ENCODE measurements around the gene PIK3CB. TPM values are rescaled to one million over a fixed set of nuclear protein-coding genes. Genes with fewer than 3 reads are reported as not detected.
A peak's percentile ranks its signal among the peaks of the same experiment; 100 is the strongest.
"Not testable (repeated sequence)": the region's sequence is repeated elsewhere in the genome, so short reads cannot be mapped to it uniquely, and the experiment has no call there.

PIK3CB gene
- total and polyA plus RNA-seq, 2 donors, result 11.7 to 20.2 TPM

GRCh38 chr3:138767498-138768104, 67.1 kb downstream of the PIK3CB start:
- peaks cover 13 to 20% of the 10 kb centered on the region in 2 donors for H3K9me3 ChIP-seq (ENCODE audit: control insufficient read depth in 2 of 2, insufficient read depth in 1 of 2, low read length in 1 of 2)
- DNase-seq (ENCODE audit: low read depth in 6 of 9, low spot score in 9 of 9), result no peak
- WGBS, result 98% methylated on average over 11 of the region's 11 CpGs

GRCh38 chr3:138761002-138761401, 73.7 kb downstream of the PIK3CB start:
- no peaks in the 10 kb centered on the region for H3K27me3 ChIP-seq (ENCODE audit: control insufficient read depth in 2 of 2, insufficient read depth in 1 of 2, low read length in 1 of 2)
- no peaks in the 10 kb centered on the region for H3K4me1 ChIP-seq (ENCODE audit: control insufficient read depth in 2 of 2, insufficient read depth in 2 of 2, low read length in 2 of 2)
- H3K4me3 ChIP-seq (ENCODE audit: low read length in 2 of 2), result no peak overlapping the region
- no peak overlapping the region for H3K27ac ChIP-seq (ENCODE audit: low read depth in 1 of 2, low read length in 1 of 2)
- H3K9me3 ChIP-seq (ENCODE audit: control insufficient read depth in 2 of 2, insufficient read depth in 1 of 2, low read length in 1 of 2), result no peaks in the 10 kb centered on the region
- 100% methylated on average over 2 of the region's 2 CpGs for WGBS
- no peak for DNase-seq (ENCODE audit: low read depth in 6 of 9, low spot score in 9 of 9)
- H3K36me3 ChIP-seq (ENCODE audit: control insufficient read depth in 2 of 2, insufficient read depth in 2 of 2, low read length in 1 of 2), result peaks cover 0 to 2% of the 10 kb centered on the region in 2 donors

More at GRCh38 chr3:138767498-138768104, 67.1 kb downstream of the PIK3CB start:
- no peaks in the 10 kb centered on the region for H3K4me1 ChIP-seq (ENCODE audit: control insufficient read depth in 2 of 2, insufficient read depth in 2 of 2, low read length in 2 of 2)
- H3K27me3 ChIP-seq (ENCODE audit: control insufficient read depth in 2 of 2, insufficient read depth in 1 of 2, low read length in 1 of 2), result no peaks in the 10 kb centered on the region
- H3K36me3 ChIP-seq (ENCODE audit: control insufficient read depth in 2 of 2, insufficient read depth in 2 of 2, low read length in 1 of 2), result peaks cover 9 to 18% of the 10 kb centered on the region in 2 donors
- H3K4me3 ChIP-seq (ENCODE audit: low read length in 2 of 2), result no peak overlapping the region
- H3K27ac ChIP-seq (ENCODE audit: low read depth in 1 of 2, low read length in 1 of 2), result no peak overlapping the region

- Histone ChIP-seq H3K27me3 (ENCODE audit: control insufficient read depth in 2 of 2, insufficient read depth in 1 of 2, low read length in 1 of 2) (no peaks in the 10 kb centered on the region), H3K36me3 (ENCODE audit: control insufficient read depth in 2 of 2, insufficient read depth in 2 of 2, low read length in 1 of 2) (peaks cover 4 to 8% of the 10 kb centered on the region in 2 donors), H3K4me1 (ENCODE audit: control insufficient read depth in 2 of 2, insufficient read depth in 2 of 2, low read length in 2 of 2) (no peaks in the 10 kb centered on the region), H3K4me3 (ENCODE audit: low read length in 2 of 2) (no peak overlapping the region), H3K9me3 (ENCODE audit: control insufficient read depth in 2 of 2, insufficient read depth in 1 of 2, low read length in 1 of 2) (peaks cover 0 to 3% of the 10 kb centered on the region in 2 donors), H3K27ac (ENCODE audit: low read depth in 1 of 2, low read length in 1 of 2) (no peak overlapping the region)
- WGBS, result 96% methylated on average over 2 of the region's 2 CpGs
- no peak for DNase-seq (ENCODE audit: low read depth in 6 of 9, low spot score in 9 of 9)
Observed at GRCh38 chr3:138748190-138748589, 86.5 kb downstream of the PIK3CB start.

- H3K27me3 ChIP-seq (ENCODE audit: control insufficient read depth in 2 of 2, insufficient read depth in 1 of 2, low read length in 1 of 2), result no peaks in the 10 kb centered on the region
- H3K4me3 ChIP-seq (ENCODE audit: low read length in 2 of 2), result no peak overlapping the region
- whole genome bisulfite sequencing, result 95% methylated on average over 1 of the region's 1 CpG
- no peaks in the 10 kb centered on the region for H3K4me1 ChIP-seq (ENCODE audit: control insufficient read depth in 2 of 2, insufficient read depth in 2 of 2, low read length in 2 of 2)
- no peak for DNase-seq (ENCODE audit: low read depth in 6 of 9, low spot score in 9 of 9)
- H3K9me3 ChIP-seq (ENCODE audit: control insufficient read depth in 2 of 2, insufficient read depth in 1 of 2, low read length in 1 of 2), result peaks cover 0 to 3% of the 10 kb centered on the region in 2 donors
- no peak overlapping the region for H3K27ac ChIP-seq (ENCODE audit: low read depth in 1 of 2, low read length in 1 of 2)
- peaks cover 4 to 8% of the 10 kb centered on the region in 2 donors for H3K36me3 ChIP-seq (ENCODE audit: control insufficient read depth in 2 of 2, insufficient read depth in 2 of 2, low read length in 1 of 2)
Observed at GRCh38 chr3:138747225-138747624, 87.5 kb downstream of the PIK3CB start.

- DNase-seq (ENCODE audit: low read depth in 6 of 9, low spot score in 9 of 9), result no peak
- peaks cover 9 to 12% of the 10 kb centered on the region in 2 donors for H3K36me3 ChIP-seq (ENCODE audit: control insufficient read depth in 2 of 2, insufficient read depth in 2 of 2, low read length in 1 of 2)
- H3K9me3 ChIP-seq (ENCODE audit: control insufficient read depth in 2 of 2, insufficient read depth in 1 of 2, low read length in 1 of 2), result no peaks in the 10 kb centered on the region
- no peaks in the 10 kb centered on the region for H3K27me3 ChIP-seq (ENCODE audit: control insufficient read depth in 2 of 2, insufficient read depth in 1 of 2, low read length in 1 of 2)
- no peaks in the 10 kb centered on the region for H3K4me1 ChIP-seq (ENCODE audit: control insufficient read depth in 2 of 2, insufficient read depth in 2 of 2, low read length in 2 of 2)
- H3K4me3 ChIP-seq (ENCODE audit: low read length in 2 of 2), result no peak overlapping the region
- H3K27ac ChIP-seq (ENCODE audit: low read depth in 1 of 2, low read length in 1 of 2), result no peak overlapping the region
- 93% methylated on average over 5 of the region's 5 CpGs for WGBS
Observed at GRCh38 chr3:138740072-138740471, 94.7 kb downstream of the PIK3CB start.

- Histone ChIP-seq H3K9me3 (ENCODE audit: control insufficient read depth in 2 of 2, insufficient read depth in 1 of 2, low read length in 1 of 2) (no peaks in the 10 kb centered on the region), H3K36me3 (ENCODE audit: control insufficient read depth in 2 of 2, insufficient read depth in 2 of 2, low read length in 1 of 2) (peaks cover 3% of the 10 kb centered on the region in 2 donors), H3K27me3 (ENCODE audit: control insufficient read depth in 2 of 2, insufficient read depth in 1 of 2, low read length in 1 of 2) (no peaks in the 10 kb centered on the region), H3K4me1 (ENCODE audit: control insufficient read depth in 2 of 2, insufficient read depth in 2 of 2, low read length in 2 of 2) (no peaks in the 10 kb centered on the region), H3K4me3 (ENCODE audit: low read length in 2 of 2) (no peak overlapping the region), H3K27ac (ENCODE audit: low read depth in 1 of 2, low read length in 1 of 2) (no peak overlapping the region)
- DNase-seq (ENCODE audit: low read depth in 6 of 9, low spot score in 9 of 9), result no peak
- WGBS, result 85% methylated on average over 1 of the region's 1 CpG
Observed at GRCh38 chr3:138732456-138732855, 102.3 kb downstream of the PIK3CB start.

- Histone ChIP-seq H3K4me1 (ENCODE audit: control insufficient read depth in 2 of 2, insufficient read depth in 2 of 2, low read length in 2 of 2) (peaks cover 0 to 2% of the 10 kb centered on the region in 2 donors), H3K27me3 (ENCODE audit: control insufficient read depth in 2 of 2, insufficient read depth in 1 of 2, low read length in 1 of 2) (no peaks in the 10 kb centered on the region), H3K4me3 (ENCODE audit: low read length in 2 of 2) (no peak overlapping the region), H3K36me3 (ENCODE audit: control insufficient read depth in 2 of 2, insufficient read depth in 2 of 2, low read length in 1 of 2) (peaks cover 3% of the 10 kb centered on the region in 2 donors), H3K27ac (ENCODE audit: low read depth in 1 of 2, low read length in 1 of 2) (no peak overlapping the region), H3K9me3 (ENCODE audit: control insufficient read depth in 2 of 2, insufficient read depth in 1 of 2, low read length in 1 of 2) (no peaks in the 10 kb centered on the region)
- 93% methylated on average over 5 of the region's 5 CpGs for WGBS
- DNase-seq (ENCODE audit: low read depth in 6 of 9, low spot score in 9 of 9), result no peak
Observed at GRCh38 chr3:138726946-138727730, 107.6 kb downstream of the PIK3CB start.

- peak in 1 of 9 donors; percentile 18 for DNase-seq (ENCODE audit: low read depth in 6 of 9, low spot score in 9 of 9)
- not testable (repeated sequence) for H3K27me3 ChIP-seq (ENCODE audit: control insufficient read depth in 2 of 2, insufficient read depth in 1 of 2, low read length in 1 of 2); H3K9me3 ChIP-seq (ENCODE audit: control insufficient read depth in 2 of 2, insufficient read depth in 1 of 2, low read length in 1 of 2); H3K36me3 ChIP-seq (ENCODE audit: control insufficient read depth in 2 of 2, insufficient read depth in 2 of 2, low read length in 1 of 2); H3K4me1 ChIP-seq (ENCODE audit: control insufficient read depth in 2 of 2, insufficient read depth in 2 of 2, low read length in 2 of 2); H3K27ac ChIP-seq (ENCODE audit: low read depth in 1 of 2, low read length in 1 of 2); H3K4me3 ChIP-seq (ENCODE audit: low read length in 2 of 2)
- WGBS, result 54% methylated on average over 2 of the region's 2 CpGs
Observed at GRCh38 chr3:138726042-138726441, 108.7 kb downstream of the PIK3CB start.

- peaks cover 0 to 2% of the 10 kb centered on the region in 2 donors for H3K4me1 ChIP-seq (ENCODE audit: control insufficient read depth in 2 of 2, insufficient read depth in 2 of 2, low read length in 2 of 2)
- WGBS, result 46% methylated on average over 2 of the region's 2 CpGs
- no peaks in the 10 kb centered on the region for H3K9me3 ChIP-seq (ENCODE audit: control insufficient read depth in 2 of 2, insufficient read depth in 1 of 2, low read length in 1 of 2)
- peaks cover 0 to 3% of the 10 kb centered on the region in 2 donors for H3K36me3 ChIP-seq (ENCODE audit: control insufficient read depth in 2 of 2, insufficient read depth in 2 of 2, low read length in 1 of 2)
- no peak overlapping the region for H3K4me3 ChIP-seq (ENCODE audit: low read length in 2 of 2)
- DNase-seq (ENCODE audit: low read depth in 6 of 9, low spot score in 9 of 9), result no peak
- H3K27me3 ChIP-seq (ENCODE audit: control insufficient read depth in 2 of 2, insufficient read depth in 1 of 2, low read length in 1 of 2), result no peaks in the 10 kb centered on the region
- H3K27ac ChIP-seq (ENCODE audit: low read depth in 1 of 2, low read length in 1 of 2), result no peak overlapping the region
Observed at GRCh38 chr3:138725116-138725515, 109.6 kb downstream of the PIK3CB start.

All from thymus (tissue), 11 donors.